SU-DHL-6 (cell line): ENCODE measurements around the gene GRIK1.

ENCODE experiments used
- H2AFZ ChIP-seq: fragments of 200-600 bp; sonication (generic); 2 replicates; pipeline ENCODE4 v1.6.1; 2014; ENCODE audit warnings: low read depth, mild to moderate bottlenecking, moderate library complexity, mixed read lengths, antibody characterized with exemption, low read length; ENCODE audit not compliant: severe bottlenecking
- H3F3A ChIP-seq: fragments of 200-600 bp; shearing (Covaris generic); 2 replicates; pipeline ENCODE4 v1.6.0; 2016; ENCODE audit warnings: antibody characterized with exemption, mild to moderate bottlenecking; ENCODE audit not compliant: insufficient read depth
- H3K27ac ChIP-seq: fragments of 200-600 bp; sonication (generic); 2 replicates; pipeline ENCODE4 v1.5.1; 2016; ENCODE audit warnings: low read depth, mild to moderate bottlenecking, low read length, moderate library complexity, mixed read lengths
- H3K27me3 ChIP-seq: fragments of 200-600 bp; sonication (generic), shearing (Covaris generic); 2 replicates; pipeline ENCODE4 v1.6.0; 2014; ENCODE audit warnings: mild to moderate bottlenecking, low read length
- H3K36me3 ChIP-seq: fragments of 200-600 bp; sonication (generic); 2 replicates; pipeline ENCODE4 v1.6.1; 2014; ENCODE audit warnings: mild to moderate bottlenecking, low read length, mixed read lengths
- H3K4me2 ChIP-seq: fragments of 300-600, 200-600 bp; shearing (Covaris generic), sonication (generic); 2 replicates; pipeline ENCODE4 v1.6.0; 2014; ENCODE audit warnings: low read length, low read depth, mild to moderate bottlenecking; ENCODE audit not compliant: poor library complexity, severe bottlenecking
- H3K4me3 ChIP-seq: fragments of 200-600 bp; sonication (generic); 2 replicates; pipeline ENCODE4 v1.5.1; 2014; ENCODE audit warnings: antibody characterized with exemption, low read length, mild to moderate bottlenecking, mixed read lengths; ENCODE audit not compliant: insufficient read depth, poor library complexity, severe bottlenecking
- H3K79me2 ChIP-seq: fragments of 200-600 bp; sonication (generic); 2 replicates; pipeline ENCODE4 v1.6.1; 2014; ENCODE audit warnings: mild to moderate bottlenecking, low read length, moderate library complexity; ENCODE audit not compliant: insufficient read depth
- H3K9ac ChIP-seq: fragments of 200-600 bp; sonication (generic); 2 replicates; pipeline ENCODE4 v1.7.0; 2014; ENCODE audit warnings: mild to moderate bottlenecking, low read length
- H3K9me2 ChIP-seq: fragments of 200-600 bp; sonication (generic); replicated peaks from 2 replicates; pipeline ENCODE4 v1.6.1; 2014; ENCODE audit warnings: low read length; ENCODE audit not compliant: insufficient read depth
- H3K9me3 ChIP-seq: fragments of 200-600 bp; sonication (generic); 2 replicates; pipeline ENCODE4 v1.6.1; 2014; ENCODE audit warnings: low read length, mixed read lengths; ENCODE audit not compliant: insufficient read depth
- H4K20me1 ChIP-seq: fragments of 200-600 bp; sonication (generic); 2 replicates; pipeline ENCODE4 v1.6.1; 2014; ENCODE audit warnings: low read depth, mild to moderate bottlenecking, antibody characterized with exemption, low read length, moderate library complexity, mixed read lengths
- CTCF ChIP-seq: fragments of 200-600 bp; sonication (generic); IDR thresholded peaks from one replicate; pipeline ENCODE4 v1.5.1; 2017; ENCODE audit warnings: antibody characterized with exemption, mild to moderate bottlenecking, low read length, moderate library complexity; ENCODE audit not compliant: insufficient read depth, poor library complexity, severe bottlenecking
- EZH2phosphoT487 ChIP-seq: fragments of 200-600 bp; sonication (generic), shearing (Covaris generic); conservative IDR thresholded peaks from 2 replicates; pipeline ENCODE4 v1.6.1; 2018; ENCODE audit warnings: mild to moderate bottlenecking, antibody characterized with exemption, low read length, moderate library complexity, mixed read lengths

The GRIK1 gene

GRCh38 chr21:29819675-29820326, 120.0 kb downstream of the GRIK1 start:
- H2AFZ ChIP-seq = no peak overlapping the region
- no peaks in the 10 kb centered on the region for H4K20me1 ChIP-seq
- H3K9me3 ChIP-seq = no peaks in the 10 kb centered on the region
- H3K79me2 ChIP-seq = no peaks in the 10 kb centered on the region
- H3K4me3 ChIP-seq = no peak overlapping the region
- H3K36me3 ChIP-seq = no peaks in the 10 kb centered on the region
- TF ChIP-seq EZH2phosphoT487 = no peak
- TF ChIP-seq CTCF = no peak
- no peak overlapping the region for H3K27ac ChIP-seq
- no peaks in the 10 kb centered on the region for H3F3A ChIP-seq
- no peak overlapping the region for H3K4me2 ChIP-seq
- H3K9ac ChIP-seq = no peak overlapping the region
- H3K9me2 ChIP-seq = no peaks in the 10 kb centered on the region
- H3K27me3 ChIP-seq = no peaks in the 10 kb centered on the region

GRCh38 chr21:29818383-29818921, 121.3 kb downstream of the GRIK1 start:
- H3K79me2 ChIP-seq = no peaks in the 10 kb centered on the region
- H3K4me3 ChIP-seq = no peak overlapping the region
- H3K9ac ChIP-seq = no peak overlapping the region
- no peaks in the 10 kb centered on the region for H3K9me2 ChIP-seq
- H3K4me2 ChIP-seq = no peak overlapping the region
- TF ChIP-seq CTCF (no peak), EZH2phosphoT487 (no peak)
- no peaks in the 10 kb centered on the region for H3K27me3 ChIP-seq
- no peak overlapping the region for H3K27ac ChIP-seq
- no peaks in the 10 kb centered on the region for H4K20me1 ChIP-seq
- H3K36me3 ChIP-seq = no peaks in the 10 kb centered on the region
- no peak overlapping the region for H2AFZ ChIP-seq
- no peaks in the 10 kb centered on the region for H3K9me3 ChIP-seq
- no peaks in the 10 kb centered on the region for H3F3A ChIP-seq

GRCh38 chr21:29817450-29817849, 122.3 kb downstream of the GRIK1 start:
- Histone ChIP-seq H3K9me3 (no peaks in the 10 kb centered on the region), H3K36me3 (no peaks in the 10 kb centered on the region), H3K4me3 (no peak overlapping the region), H3K79me2 (no peaks in the 10 kb centered on the region), H3K27ac (no peak overlapping the region), H3K9me2 (no peaks in the 10 kb centered on the region), H4K20me1 (no peaks in the 10 kb centered on the region), H2AFZ (no peak overlapping the region), H3K4me2 (no peak overlapping the region), H3K27me3 (no peaks in the 10 kb centered on the region), H3F3A (no peaks in the 10 kb centered on the region), H3K9ac (no peak overlapping the region)
- TF ChIP-seq CTCF (no peak), EZH2phosphoT487 (no peak)
